ENCODE results near the gene TMEM258. TPM values are rescaled to one million over a fixed set of nuclear protein-coding genes. Genes with fewer than 3 reads are reported as not detected.

TMEM258 gene
- total and polyA plus RNA-seq, 2 experiments from 2014 or later, result 71.3 to 519 TPM

DNA sequence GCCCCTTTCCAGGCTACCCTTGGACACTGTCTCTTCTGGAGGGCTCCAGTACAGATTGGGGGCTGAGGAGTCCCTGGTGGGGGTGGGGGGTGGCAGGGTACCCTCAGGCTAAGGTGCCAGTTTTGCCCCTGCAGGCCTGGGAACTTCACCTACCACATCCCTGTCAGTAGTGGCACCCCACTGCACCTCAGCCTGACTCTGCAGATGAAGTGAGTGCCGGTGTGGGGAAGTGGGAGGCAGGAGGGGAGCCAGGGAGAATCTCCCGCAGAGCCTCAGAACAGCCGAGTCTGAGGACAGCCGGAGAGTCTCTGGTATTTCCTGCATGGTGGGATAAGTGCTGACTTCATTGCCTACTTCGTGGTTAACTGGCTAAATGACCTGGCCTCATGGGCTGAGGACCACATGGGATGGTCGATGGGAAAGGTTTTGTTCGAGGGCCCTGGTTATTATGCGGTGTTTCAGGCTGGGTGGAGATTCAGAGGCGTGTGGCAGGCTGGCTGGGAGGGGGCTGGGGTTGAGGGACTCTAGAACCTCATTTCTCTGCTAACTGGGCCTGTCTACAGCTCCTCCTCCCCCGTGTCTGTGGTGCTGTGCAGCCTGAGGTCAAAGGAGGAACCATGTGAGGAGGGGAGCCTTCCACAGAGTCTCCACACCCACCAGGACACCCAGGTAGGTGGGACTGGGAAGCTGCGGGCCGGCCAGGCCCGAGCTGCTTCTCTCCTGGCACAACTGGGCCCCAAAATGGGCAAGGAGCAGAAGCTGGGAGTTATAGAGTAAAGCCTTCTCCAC, 8.5 kb downstream of the TMEM258 start (continued):
- TF ChIP-seq, protein P1, sequence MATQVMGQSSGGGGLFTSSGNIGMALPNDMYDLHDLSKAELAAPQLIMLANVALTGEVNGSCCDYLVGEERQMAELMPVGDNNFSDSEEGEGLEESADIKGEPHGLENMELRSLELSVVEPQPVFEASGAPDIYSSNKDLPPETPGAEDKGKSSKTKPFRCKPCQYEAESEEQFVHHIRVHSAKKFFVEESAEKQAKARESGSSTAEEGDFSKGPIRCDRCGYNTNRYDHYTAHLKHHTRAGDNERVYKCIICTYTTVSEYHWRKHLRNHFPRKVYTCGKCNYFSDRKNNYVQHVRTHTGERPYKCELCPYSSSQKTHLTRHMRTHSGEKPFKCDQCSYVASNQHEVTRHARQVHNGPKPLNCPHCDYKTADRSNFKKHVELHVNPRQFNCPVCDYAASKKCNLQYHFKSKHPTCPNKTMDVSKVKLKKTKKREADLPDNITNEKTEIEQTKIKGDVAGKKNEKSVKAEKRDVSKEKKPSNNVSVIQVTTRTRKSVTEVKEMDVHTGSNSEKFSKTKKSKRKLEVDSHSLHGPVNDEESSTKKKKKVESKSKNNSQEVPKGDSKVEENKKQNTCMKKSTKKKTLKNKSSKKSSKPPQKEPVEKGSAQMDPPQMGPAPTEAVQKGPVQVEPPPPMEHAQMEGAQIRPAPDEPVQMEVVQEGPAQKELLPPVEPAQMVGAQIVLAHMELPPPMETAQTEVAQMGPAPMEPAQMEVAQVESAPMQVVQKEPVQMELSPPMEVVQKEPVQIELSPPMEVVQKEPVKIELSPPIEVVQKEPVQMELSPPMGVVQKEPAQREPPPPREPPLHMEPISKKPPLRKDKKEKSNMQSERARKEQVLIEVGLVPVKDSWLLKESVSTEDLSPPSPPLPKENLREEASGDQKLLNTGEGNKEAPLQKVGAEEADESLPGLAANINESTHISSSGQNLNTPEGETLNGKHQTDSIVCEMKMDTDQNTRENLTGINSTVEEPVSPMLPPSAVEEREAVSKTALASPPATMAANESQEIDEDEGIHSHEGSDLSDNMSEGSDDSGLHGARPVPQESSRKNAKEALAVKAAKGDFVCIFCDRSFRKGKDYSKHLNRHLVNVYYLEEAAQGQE (IDR thresholded peaks at IDR 0.05; ENCODE audit: unreplicated experiment), result no peak
- no peak for TF ChIP-seq ETS1 (IDR thresholded peaks at IDR 0.05)
- TF ChIP-seq EZH2phosphoT487 (IDR thresholded peaks at IDR 0.05; ENCODE audit: unreplicated experiment), result no peak
- TF ChIP-seq NANOG (IDR thresholded peaks at IDR 0.05; ENCODE audit: borderline replicate concordance), result no peak
- no peak for TF ChIP-seq JUNB (IDR thresholded peaks at IDR 0.05; ENCODE audit: unreplicated experiment)
- no peak for TF ChIP-seq CREB1 (CRISPR knock-in tag; IDR thresholded peaks at IDR 0.05; ENCODE audit: low read depth)
- TF ChIP-seq EZH2 (IDR thresholded peaks at IDR 0.05; ENCODE audit: low read depth, unreplicated experiment), result no peak

DNA sequence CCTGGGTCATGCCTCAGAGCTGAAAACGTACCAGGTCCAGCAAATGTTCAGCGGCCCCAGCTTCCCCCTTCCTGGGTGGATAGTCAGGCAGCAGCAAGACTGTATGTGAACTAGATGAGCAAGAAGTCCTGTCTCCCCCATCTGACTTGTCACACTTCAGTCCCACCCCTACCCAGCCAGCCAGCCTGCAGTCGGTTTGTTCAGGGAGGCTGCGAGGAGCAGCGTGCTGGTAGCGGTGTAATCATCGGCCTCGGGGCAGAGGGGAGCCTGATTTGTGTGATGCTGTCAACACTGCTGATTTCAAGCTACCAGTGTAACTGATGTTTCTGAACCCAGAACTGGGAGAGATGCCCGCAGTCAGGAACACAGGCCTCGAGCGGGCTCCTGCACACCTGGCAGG, 9.6 kb downstream of the TMEM258 start:
- H3K27ac Mint-ChIP-seq, result no peak overlapping the region
- no peak overlapping the region for H3K4me2 ChIP-seq
- no peaks in the 10 kb centered on the region for H3K79me2 ChIP-seq (replicated peaks; ENCODE audit: insufficient read depth)
- peaks cover 10% of the 10 kb centered on the region for H4K20me1 ChIP-seq (replicated peaks; ENCODE audit: insufficient read depth)
- H3K9me2 ChIP-seq (ENCODE audit: insufficient read depth), result no peaks in the 10 kb centered on the region
- H2AFZ ChIP-seq, result no peak overlapping the region
- 0 out of 2 replicates have a peak, but pooled peaks cover 2% of the 10 kb centered on the region for H3F3A ChIP-seq (replicated peaks; ENCODE audit: low read depth)
- peaks cover 11% of the 10 kb centered on the region for H3K36me3 ChIP-seq (ENCODE audit: insufficient read depth)
- H3K4me3 Mint-ChIP-seq, result no peak overlapping the region
- no peak for ATAC-seq
- H3K4me3 ChIP-seq, result no peak overlapping the region
- H3K36me3 Mint-ChIP-seq (ENCODE audit: low read depth), result peaks cover 27% of the 10 kb centered on the region
- no peaks in the 10 kb centered on the region for H3K27me3 ChIP-seq (ENCODE audit: insufficient read depth)
- peaks cover 7% of the 10 kb centered on the region; the same call in 2 of the 3 replicates for H3K4me1 Mint-ChIP-seq
- peaks cover 20% of the 10 kb centered on the region for H3K27me3 Mint-ChIP-seq (ENCODE audit: insufficient read depth, low read depth, poor library complexity)
- no peak for DNase-seq (ENCODE audit: low spot score)
- 0 out of 3 replicates have a peak, but pooled peaks cover 2% of the 10 kb centered on the region for H3K9me3 Mint-ChIP-seq
- H3K4me1 ChIP-seq (ENCODE audit: insufficient read depth), result no peaks in the 10 kb centered on the region
- H3K27ac ChIP-seq (ENCODE audit: low read depth), result no peak overlapping the region
- TF ChIP-seq EZH2phosphoT487 (IDR thresholded peaks at IDR 0.05; ENCODE audit: unreplicated experiment) (no peak), JUNB (IDR thresholded peaks at IDR 0.05; ENCODE audit: unreplicated experiment) (no peak), ZNF331 (CRISPR knock-in tag; IDR thresholded peaks at IDR 0.05; ENCODE audit: low read depth) (no peak), ZNF114 (CRISPR knock-in tag; IDR thresholded peaks at IDR 0.05) (no peak), CTCF (conservative IDR thresholded peaks at IDR 0.05; ENCODE audit: low read depth in 2 of 2) (no peak), CREB1 (CRISPR knock-in tag; IDR thresholded peaks at IDR 0.05; ENCODE audit: low read depth) (no peak), NANOG (IDR thresholded peaks at IDR 0.05; ENCODE audit: borderline replicate concordance) (no peak)
- TF ChIP-seq, protein P2, sequence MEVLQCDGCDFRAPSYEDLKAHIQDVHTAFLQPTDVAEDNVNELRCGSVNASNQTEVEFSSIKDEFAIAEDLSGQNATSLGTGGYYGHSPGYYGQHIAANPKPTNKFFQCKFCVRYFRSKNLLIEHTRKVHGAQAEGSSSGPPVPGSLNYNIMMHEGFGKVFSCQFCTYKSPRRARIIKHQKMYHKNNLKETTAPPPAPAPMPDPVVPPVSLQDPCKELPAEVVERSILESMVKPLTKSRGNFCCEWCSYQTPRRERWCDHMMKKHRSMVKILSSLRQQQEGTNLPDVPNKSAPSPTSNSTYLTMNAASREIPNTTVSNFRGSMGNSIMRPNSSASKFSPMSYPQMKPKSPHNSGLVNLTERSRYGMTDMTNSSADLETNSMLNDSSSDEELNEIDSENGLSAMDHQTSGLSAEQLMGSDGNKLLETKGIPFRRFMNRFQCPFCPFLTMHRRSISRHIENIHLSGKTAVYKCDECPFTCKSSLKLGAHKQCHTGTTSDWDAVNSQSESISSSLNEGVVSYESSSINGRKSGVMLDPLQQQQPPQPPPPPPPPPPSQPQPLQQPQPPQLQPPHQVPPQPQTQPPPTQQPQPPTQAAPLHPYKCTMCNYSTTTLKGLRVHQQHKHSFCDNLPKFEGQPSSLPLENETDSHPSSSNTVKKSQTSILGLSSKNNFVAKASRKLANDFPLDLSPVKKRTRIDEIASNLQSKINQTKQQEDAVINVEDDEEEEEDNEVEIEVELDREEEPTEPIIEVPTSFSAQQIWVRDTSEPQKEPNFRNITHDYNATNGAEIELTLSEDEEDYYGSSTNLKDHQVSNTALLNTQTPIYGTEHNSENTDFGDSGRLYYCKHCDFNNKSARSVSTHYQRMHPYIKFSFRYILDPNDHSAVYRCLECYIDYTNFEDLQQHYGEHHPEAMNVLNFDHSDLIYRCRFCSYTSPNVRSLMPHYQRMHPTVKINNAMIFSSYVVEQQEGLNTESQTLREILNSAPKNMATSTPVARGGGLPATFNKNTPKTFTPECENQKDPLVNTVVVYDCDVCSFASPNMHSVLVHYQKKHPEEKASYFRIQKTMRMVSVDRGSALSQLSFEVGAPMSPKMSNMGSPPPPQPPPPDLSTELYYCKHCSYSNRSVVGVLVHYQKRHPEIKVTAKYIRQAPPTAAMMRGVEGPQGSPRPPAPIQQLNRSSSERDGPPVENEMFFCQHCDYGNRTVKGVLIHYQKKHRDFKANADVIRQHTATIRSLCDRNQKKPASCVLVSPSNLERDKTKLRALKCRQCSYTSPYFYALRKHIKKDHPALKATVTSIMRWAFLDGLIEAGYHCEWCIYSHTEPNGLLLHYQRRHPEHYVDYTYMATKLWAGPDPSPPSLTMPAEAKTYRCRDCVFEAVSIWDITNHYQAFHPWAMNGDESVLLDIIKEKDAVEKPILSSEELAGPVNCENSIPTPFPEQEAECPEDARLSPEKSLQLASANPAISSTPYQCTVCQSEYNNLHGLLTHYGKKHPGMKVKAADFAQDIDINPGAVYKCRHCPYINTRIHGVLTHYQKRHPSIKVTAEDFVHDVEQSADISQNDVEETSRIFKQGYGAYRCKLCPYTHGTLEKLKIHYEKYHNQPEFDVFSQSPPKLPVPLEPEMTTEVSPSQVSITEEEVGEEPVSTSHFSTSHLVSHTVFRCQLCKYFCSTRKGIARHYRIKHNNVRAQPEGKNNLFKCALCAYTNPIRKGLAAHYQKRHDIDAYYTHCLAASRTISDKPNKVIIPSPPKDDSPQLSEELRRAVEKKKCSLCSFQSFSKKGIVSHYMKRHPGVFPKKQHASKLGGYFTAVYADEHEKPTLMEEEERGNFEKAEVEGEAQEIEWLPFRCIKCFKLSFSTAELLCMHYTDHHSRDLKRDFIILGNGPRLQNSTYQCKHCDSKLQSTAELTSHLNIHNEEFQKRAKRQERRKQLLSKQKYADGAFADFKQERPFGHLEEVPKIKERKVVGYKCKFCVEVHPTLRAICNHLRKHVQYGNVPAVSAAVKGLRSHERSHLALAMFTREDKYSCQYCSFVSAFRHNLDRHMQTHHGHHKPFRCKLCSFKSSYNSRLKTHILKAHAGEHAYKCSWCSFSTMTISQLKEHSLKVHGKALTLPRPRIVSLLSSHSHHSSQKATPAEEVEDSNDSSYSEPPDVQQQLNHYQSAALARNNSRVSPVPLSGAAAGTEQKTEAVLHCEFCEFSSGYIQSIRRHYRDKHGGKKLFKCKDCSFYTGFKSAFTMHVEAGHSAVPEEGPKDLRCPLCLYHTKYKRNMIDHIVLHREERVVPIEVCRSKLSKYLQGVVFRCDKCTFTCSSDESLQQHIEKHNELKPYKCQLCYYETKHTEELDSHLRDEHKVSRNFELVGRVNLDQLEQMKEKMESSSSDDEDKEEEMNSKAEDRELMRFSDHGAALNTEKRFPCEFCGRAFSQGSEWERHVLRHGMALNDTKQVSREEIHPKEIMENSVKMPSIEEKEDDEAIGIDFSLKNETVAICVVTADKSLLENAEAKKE (CRISPR knock-in tag; IDR thresholded peaks at IDR 0.05), result no peak

Data from GM23338 (cell line).